Right ventricle myocardium superior (tissue), 1 donor: ENCODE measurements around the gene GLP1R. TPM values are rescaled to one million over a fixed set of nuclear protein-coding genes. Genes with fewer than 3 reads are reported as not detected.
A peak's percentile ranks its signal among the peaks of the same experiment; 100 is the strongest.

Experiments
- ATAC-seq: fragments of 200-7000 bp; cut with Tn5 transposase; one replicate; pipeline ENCODE4 v1.9.1; 2020; ENCODE audit warnings: mild to moderate bottlenecking; ENCODE audit not compliant: poor library complexity
- DNase-seq: peaks from one replicate; pipeline ENCODE4 v3.0.0-alpha.2; 2020
- intact Hi-C: fragments of 100-400 bp; cut with DNase I; formaldehyde crosslinking; loops from one replicate; pipeline ENCODE4 v1.11.2; 2022
- total RNA-seq: library from RNA; stranded (reverse); fragmentation: NEBNext Ultra II Directional; extraction: Animal tissue kit (Norgen Biotek cat#: 25700); gene quantifications from one replicate; pipeline ENCODE4 v1.2.1, GENCODE V29; 2021
- donor health status: DM: no; HTN: yes; CAD: no; lungs with severe emphysema.

The GLP1R gene
- total RNA-seq, 1 donor from 2014 or later, result 6.5 TPM

- DNase-seq (no peak), ATAC-seq (no peak)
- intact Hi-C loops, result no loop called here
Measured at GRCh38 chr6:39040080-39040673, 8.4 kb upstream of the GLP1R start.

- DNase-seq, result no peak
- intact Hi-C loops, result no loop called here
- no peak for ATAC-seq
Measured at GRCh38 chr6:39041072-39041471, 7.5 kb upstream of the GLP1R start.

- intact Hi-C loops, result no loop called here
- DNase-seq (no peak), ATAC-seq (no peak)
Measured at GRCh38 chr6:39043776-39044175, 4.8 kb upstream of the GLP1R start.

GRCh38 chr6:39044181-39044580 lies 4.4 kb upstream of the GLP1R start:
- no peak for DNase-seq
- ATAC-seq, result no peak
- intact Hi-C loops, result no loop called here

GRCh38 chr6:39047434-39048327 lies 900 bp upstream of the GLP1R start:
- intact Hi-C loops, result no loop called here
- ATAC-seq, result no peak
- no peak for DNase-seq

- no peak for DNase-seq
- peak; percentile 28 for ATAC-seq
- intact Hi-C loops, result no loop called here
Measured at GRCh38 chr6:39049575-39050283, 1.1 kb downstream of the GLP1R start.

- intact Hi-C loops, result no loop called here
- no peak for DNase-seq
- no peak for ATAC-seq
Measured at GRCh38 chr6:39050453-39051112, 2.0 kb downstream of the GLP1R start.

- intact Hi-C loops, result no loop called here
- no peak for ATAC-seq
- no peak for DNase-seq
Measured at GRCh38 chr6:39051399-39052122, 3.0 kb downstream of the GLP1R start.

GRCh38 chr6:39053016-39053624 lies 4.5 kb downstream of the GLP1R start:
- no peak for ATAC-seq
- intact Hi-C loops, result no loop called here
- no peak for DNase-seq

- intact Hi-C loops, result no loop called here
- no peak for DNase-seq
Measured at GRCh38 chr6:39053854-39054576, 5.4 kb downstream of the GLP1R start.

GRCh38 chr6:39054577-39055142 lies 6.1 kb downstream of the GLP1R start:
- intact Hi-C loops, result no loop called here
- DNase-seq (no peak), ATAC-seq (peak; percentile 45)

More at GRCh38 chr6:39053854-39054576, 5.4 kb downstream of the GLP1R start:
- no peak for ATAC-seq

- DNase-seq (no peak), ATAC-seq (no peak)
- intact Hi-C loops, result no loop called here
Measured at GRCh38 chr6:39055661-39056060, 7.1 kb downstream of the GLP1R start.

- DNase-seq (no peak), ATAC-seq (no peak)
Measured at GRCh38 chr6:39056191-39056590, 7.6 kb downstream of the GLP1R start.

GRCh38 chr6:39056681-39057080 lies 8.1 kb downstream of the GLP1R start:
- ATAC-seq, result no peak
- intact Hi-C loops, result no loop called here
- DNase-seq, result no peak

More at GRCh38 chr6:39056191-39056590, 7.6 kb downstream of the GLP1R start:
- intact Hi-C loops, result no loop called here

- DNase-seq (no peak), ATAC-seq (no peak)
- intact Hi-C loops, result no loop called here
Measured at GRCh38 chr6:39057251-39058155, 8.9 kb downstream of the GLP1R start.

GRCh38 chr6:39058471-39059147 lies 10.0 kb downstream of the GLP1R start:
- DNase-seq, result no peak
- no peak for ATAC-seq
- intact Hi-C loops, result no loop called here
